Left renal pelvis (tissue), 4 donors: Measurements from ENCODE around the gene NDN. TPM values are rescaled to one million over a fixed set of nuclear protein-coding genes. Genes with fewer than 3 reads are reported as not detected.
"Not testable (repeated sequence)": the region's sequence is repeated elsewhere in the genome, so short reads cannot be mapped to it uniquely, and the experiment has no call there.

Experiments used
- DNase-seq, 4 donors: peaks; one replicate each; pipeline ENCODE4 v3.0.0-alpha.2; 2013; ENCODE audit warnings: low read depth in 4 of 4, low spot score in 3 of 4
- polyA plus RNA-seq, 4 donors: library from polyadenylated mRNA; unstranded; fragments of 120-200 nt; gene quantifications; one replicate each; pipeline ENCODE4 v1.2.1, GENCODE V29; 2013; ENCODE audit not compliant: insufficient read length in 4 of 4

The NDN gene, protein sequence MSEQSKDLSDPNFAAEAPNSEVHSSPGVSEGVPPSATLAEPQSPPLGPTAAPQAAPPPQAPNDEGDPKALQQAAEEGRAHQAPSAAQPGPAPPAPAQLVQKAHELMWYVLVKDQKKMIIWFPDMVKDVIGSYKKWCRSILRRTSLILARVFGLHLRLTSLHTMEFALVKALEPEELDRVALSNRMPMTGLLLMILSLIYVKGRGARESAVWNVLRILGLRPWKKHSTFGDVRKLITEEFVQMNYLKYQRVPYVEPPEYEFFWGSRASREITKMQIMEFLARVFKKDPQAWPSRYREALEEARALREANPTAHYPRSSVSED
- polyA plus RNA-seq = 100 to 1,000 TPM in 1 of 4 donors, 10 to 100 TPM in 3; 76.8 to 116 (median 83.9) TPM

DNA sequence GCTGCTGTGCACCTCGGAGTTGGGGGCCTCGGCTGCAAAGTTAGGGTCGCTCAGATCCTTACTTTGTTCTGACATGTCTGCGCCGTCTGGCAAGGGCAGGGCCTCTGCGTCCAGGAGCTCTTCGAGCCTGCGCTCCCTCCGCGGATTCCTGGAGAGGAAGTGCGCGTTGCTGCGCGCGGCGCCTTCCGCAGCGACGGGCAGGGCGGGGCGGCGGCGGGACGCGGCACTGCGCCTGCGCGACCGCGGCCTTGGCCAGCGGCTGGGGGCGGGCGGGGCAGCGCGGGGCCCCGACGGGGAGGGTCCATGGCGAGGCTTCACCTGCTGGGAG, at the start of gene NDN:
Gene NDN (minus strand): TSS at position 163 of the 328 bp plus-strand sequence. CDS start 88 bp downstream, at position 75.
- DNase-seq = peak in 3 of 4 donors; percentile 22 to 46 (median 30)

- no peak for DNase-seq
Observed at GRCh38 chr15:23736033-23736673, 49.0 kb upstream of the NDN start.

DNA sequence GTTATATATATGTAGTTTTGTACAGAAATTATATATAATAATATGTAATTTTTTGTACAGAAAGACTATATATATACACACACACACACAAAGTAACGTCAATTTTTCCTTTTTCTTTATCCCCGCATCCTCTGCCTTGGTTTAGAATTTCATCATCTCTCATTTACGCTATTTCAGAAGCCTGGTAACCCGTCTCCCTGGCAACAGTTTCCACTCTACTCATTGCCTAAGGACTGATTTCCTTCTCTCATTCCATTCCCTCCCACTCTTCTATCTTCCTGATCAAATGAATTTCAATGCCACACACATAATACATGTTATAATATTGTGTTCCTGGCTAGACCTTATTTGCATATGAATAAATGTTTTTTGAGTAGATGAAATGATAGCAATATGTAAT, 47.8 kb upstream of the NDN start:
- no peak for DNase-seq

DNA sequence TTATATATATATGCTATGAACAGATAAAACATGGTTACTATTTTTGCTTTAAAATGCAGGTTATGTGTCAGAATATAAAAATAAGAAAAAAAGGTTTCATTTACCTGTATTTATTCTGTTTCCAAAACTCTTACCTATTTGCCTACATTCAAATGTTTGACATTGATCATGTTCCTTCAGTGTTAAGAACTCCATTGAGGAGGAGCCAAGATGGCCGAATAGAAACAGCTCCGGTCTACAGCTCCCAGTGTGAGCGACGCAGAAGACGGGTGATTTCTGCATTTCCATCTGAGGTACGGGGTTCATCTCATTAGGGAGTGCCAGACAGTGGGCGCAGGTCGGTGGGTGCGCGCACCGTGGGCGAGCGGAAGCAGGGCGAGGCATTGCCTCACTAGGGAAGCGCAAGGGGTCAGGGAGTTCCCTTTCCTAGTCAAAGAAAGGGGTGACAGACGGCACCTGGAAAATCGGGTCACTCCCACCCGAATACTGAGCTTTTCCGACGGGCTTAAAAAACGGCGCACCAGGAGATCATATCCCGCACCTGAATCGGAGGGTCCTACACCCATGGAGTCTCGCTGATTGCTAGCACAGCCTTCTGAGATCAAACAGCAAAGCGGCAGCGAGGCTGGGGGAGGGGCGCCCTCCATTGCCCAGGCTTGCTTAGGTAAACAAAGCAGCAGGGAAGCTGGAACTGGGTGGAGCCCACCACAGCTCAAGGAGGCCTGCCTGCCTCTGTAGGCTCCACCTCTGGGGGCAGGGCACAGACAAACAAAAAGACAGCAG, 27.0 kb upstream of the NDN start:
- DNase-seq = not testable (repeated sequence)

DNA sequence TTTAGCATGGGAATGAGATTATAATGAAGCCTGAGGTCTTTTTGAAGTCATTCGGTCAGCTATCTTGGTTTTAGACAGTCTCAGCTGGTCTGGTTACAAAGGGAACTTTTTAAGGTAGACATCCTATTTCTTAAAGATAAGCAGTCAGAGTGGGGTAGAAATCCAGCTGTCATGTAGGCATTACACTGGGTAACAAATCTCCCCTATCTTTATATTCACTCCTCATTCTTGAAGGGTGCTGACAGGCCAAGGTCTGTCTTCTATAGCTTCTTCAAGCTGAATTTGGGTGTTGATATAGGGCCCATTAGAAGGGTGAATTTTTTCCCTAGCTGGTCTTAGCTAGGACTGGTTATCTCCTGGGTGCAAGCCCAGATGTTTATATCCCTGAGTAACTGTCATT, 21.2 kb upstream of the NDN start:
- DNase-seq = no peak

- no peak for DNase-seq
Observed at GRCh38 chr15:23695282-23695681, 8.2 kb upstream of the NDN start.

DNA sequence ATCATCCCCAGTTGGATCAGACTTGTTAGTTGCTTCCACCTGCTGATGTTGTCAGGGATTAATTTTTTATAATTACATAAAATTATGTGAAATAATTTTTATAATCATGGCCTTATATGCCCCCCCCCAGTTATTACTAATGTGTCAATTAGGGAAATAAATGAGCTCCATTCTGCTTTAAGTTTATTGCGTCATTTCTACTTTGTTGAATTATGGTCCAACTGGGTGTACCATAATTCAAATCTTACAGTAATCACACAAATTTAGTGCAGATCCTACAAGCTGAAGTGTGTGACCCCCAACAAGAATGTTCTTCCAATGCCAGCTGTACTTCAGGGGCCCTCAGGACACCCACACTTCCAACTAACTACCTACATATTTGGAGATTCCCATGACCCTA, 7.5 kb upstream of the NDN start:
- no peak for DNase-seq

- DNase-seq = peak in 3 of 4 donors; percentile 58 to 75 (median 74)
Observed at GRCh38 chr15:23690450-23690852, 3.3 kb upstream of the NDN start.

- DNase-seq = no peak
Observed at GRCh38 chr15:23690015-23690414, 2.9 kb upstream of the NDN start.

DNA sequence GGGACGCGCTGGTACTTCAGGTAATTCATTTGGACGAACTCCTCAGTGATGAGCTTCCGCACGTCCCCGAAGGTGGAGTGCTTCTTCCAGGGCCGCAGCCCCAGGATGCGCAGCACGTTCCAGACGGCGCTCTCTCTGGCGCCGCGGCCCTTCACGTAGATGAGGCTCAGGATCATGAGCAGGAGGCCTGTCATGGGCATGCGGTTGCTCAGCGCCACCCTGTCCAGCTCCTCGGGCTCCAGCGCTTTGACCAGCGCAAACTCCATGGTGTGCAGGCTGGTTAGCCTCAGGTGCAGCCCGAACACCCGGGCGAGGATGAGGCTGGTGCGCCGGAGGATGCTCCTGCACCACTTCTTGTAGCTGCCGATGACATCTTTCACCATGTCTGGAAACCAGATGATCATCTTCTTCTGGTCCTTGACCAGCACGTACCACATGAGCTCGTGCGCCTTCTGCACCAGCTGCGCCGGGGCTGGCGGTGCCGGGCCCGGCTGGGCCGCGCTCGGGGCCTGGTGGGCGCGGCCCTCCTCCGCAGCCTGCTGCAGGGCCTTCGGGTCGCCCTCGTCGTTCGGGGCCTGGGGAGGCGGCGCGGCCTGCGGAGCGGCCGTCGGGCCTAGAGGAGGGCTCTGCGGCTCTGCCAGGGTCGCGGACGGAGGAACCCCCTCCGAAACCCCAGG, 501 bp downstream of the NDN start:
- DNase-seq = no peak

- DNase-seq = no peak
Observed at GRCh38 chr15:23671481-23671880, 15.6 kb downstream of the NDN start.

DNA sequence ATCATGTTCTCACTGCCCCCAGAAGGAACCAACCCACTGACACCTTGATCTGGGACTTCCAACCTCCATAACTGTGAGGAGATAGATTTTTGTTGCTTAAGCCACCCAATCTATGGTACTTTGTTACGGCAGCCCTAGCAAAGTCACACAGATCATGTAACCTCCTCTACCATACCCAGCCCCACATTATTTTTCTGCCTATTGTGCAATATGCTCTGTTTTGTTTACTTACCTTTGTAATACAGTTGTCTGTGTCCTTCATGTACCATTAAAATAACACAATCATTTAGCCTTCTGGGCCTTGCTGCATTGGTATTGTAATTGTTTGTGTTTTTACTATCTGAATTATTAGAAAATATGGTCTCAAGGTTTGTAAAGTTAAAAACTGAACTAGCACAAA, 16.1 kb downstream of the NDN start:
- DNase-seq = no peak

- no peak for DNase-seq
Observed at GRCh38 chr15:23663232-23663631, 23.9 kb downstream of the NDN start.

- no peak for DNase-seq
Observed at GRCh38 chr15:23648920-23649515, 38.1 kb downstream of the NDN start.

GRCh38 chr15:23647421-23648370, 39.4 kb downstream of the NDN start, which contains the start of gene MAGEL2:
TSS of gene MAGEL2 (minus strand) at chr15:23647867. CDS start at chr15:23647742, 125 bp downstream.
- peak; percentile 43 to 64 (median 56) for DNase-seq

DNA sequence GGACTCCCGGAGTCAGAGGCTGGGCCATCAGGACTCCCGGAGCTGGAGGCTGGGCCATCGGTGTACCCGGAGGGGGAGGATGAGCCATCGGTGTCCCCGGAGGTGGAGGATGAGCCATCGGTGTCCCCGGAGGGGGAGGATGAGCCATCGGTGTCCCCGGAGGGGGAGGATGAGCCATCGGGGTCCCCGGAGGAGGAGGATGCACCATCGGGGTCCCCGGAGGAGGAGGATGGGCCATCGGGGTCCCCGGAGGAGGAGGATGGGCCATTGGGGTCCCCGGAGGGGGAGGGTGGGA, 40.2 kb downstream of the NDN start:
- no peak for DNase-seq

- no peak for DNase-seq
Observed at GRCh38 chr15:23646165-23647000, 40.7 kb downstream of the NDN start.

- no peak for DNase-seq
Observed at GRCh38 chr15:23645371-23646164, 41.5 kb downstream of the NDN start.
